GM12875 (cell line): ENCODE data around the gene SWI5.

Experiments
- H3K4me3 ChIP-seq: one replicate; pipeline ENCODE4 v1.5.1; 2011; ENCODE audit warnings: low read depth, low read length, control low read depth
- TF ChIP-seq, protein P1 (sequence below): IDR thresholded peaks from 2 replicates; pipeline ENCODE4 v1.5.1; 2011; ENCODE audit warnings: low read depth, mild to moderate bottlenecking, control low read depth, inconsistent platforms, low read length, moderate library complexity, borderline replicate concordance; ENCODE audit not compliant: insufficient read depth

SWI5 gene

GRCh38 chr9:128258326-128258725, 17.8 kb upstream of the SWI5 start:
- TF ChIP-seq, protein P1, sequence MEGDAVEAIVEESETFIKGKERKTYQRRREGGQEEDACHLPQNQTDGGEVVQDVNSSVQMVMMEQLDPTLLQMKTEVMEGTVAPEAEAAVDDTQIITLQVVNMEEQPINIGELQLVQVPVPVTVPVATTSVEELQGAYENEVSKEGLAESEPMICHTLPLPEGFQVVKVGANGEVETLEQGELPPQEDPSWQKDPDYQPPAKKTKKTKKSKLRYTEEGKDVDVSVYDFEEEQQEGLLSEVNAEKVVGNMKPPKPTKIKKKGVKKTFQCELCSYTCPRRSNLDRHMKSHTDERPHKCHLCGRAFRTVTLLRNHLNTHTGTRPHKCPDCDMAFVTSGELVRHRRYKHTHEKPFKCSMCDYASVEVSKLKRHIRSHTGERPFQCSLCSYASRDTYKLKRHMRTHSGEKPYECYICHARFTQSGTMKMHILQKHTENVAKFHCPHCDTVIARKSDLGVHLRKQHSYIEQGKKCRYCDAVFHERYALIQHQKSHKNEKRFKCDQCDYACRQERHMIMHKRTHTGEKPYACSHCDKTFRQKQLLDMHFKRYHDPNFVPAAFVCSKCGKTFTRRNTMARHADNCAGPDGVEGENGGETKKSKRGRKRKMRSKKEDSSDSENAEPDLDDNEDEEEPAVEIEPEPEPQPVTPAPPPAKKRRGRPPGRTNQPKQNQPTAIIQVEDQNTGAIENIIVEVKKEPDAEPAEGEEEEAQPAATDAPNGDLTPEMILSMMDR = no peak

DNA sequence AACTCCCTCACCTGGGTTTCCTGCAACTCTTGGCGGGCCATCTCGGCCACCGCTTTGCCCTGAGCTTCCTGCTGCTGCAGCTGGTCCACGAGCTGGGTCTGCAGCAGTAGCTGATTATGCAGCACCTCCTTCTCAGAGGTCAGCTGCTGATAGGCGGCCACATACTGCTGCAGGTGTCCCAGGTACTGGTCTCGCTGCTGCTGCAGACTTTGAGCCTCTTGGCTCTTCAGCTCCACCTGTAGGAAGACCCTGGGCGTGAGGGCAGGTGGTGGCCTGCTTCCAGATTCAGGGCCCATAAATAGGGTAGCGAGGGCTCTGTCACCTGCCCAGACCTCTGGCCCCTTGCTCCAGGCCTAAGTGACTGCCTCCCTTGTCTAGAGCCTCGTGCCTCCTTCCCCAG, 16.9 kb upstream of the SWI5 start:
- TF ChIP-seq, protein P1 = 0 out of 2 replicates have a peak, but pooled peaks have one; percentile 7
- H3K4me3 ChIP-seq = no peak overlapping the region

More at GRCh38 chr9:128258326-128258725, 17.8 kb upstream of the SWI5 start:
- H3K4me3 ChIP-seq = no peak overlapping the region

DNA sequence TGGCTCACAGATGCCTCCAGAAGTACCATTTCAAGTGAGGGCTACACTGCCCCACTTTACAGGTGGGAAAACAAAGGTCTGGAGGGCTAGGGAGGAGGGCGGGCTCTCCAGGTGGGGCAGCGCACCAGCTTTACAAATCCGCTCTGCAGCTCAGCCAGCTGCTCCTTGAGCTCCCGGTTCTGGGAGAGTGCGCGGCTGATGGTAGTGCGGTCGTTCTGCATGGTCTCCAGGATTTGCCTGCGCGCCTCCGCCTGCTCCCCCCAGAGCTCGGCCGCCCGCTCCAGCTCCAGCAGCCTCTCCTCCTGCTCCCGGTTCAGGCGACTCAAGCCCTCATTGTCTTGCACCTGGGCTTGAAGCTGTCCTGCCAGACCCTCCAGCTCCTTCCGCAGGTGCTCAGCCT, 15.7 kb upstream of the SWI5 start:
- no peak overlapping the region for H3K4me3 ChIP-seq
- TF ChIP-seq, protein P1 = no peak

DNA sequence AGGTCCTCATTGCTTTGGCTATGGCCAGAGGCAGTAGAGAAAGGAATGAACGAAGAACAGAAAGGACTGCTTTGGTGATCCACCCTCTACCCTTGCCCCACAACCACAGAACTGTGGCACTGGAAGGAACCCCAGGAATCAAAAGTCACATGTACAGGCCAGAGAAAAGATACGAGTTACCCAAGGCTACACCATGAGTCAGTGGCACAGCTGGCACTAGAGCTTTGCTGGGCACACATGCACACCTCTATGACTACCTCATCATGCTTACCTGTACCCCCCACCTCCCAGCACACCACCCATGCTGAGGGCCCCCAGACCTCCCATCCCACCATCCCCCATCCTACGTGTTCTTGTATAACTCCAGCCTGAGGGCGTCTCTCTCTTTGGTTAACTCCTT, 13.4 kb upstream of the SWI5 start:
- TF ChIP-seq, protein P1 = no peak
- no peak overlapping the region for H3K4me3 ChIP-seq

GRCh38 chr9:128265348-128265847, 10.7 kb upstream of the SWI5 start:
- TF ChIP-seq, protein P1 = no peak

DNA sequence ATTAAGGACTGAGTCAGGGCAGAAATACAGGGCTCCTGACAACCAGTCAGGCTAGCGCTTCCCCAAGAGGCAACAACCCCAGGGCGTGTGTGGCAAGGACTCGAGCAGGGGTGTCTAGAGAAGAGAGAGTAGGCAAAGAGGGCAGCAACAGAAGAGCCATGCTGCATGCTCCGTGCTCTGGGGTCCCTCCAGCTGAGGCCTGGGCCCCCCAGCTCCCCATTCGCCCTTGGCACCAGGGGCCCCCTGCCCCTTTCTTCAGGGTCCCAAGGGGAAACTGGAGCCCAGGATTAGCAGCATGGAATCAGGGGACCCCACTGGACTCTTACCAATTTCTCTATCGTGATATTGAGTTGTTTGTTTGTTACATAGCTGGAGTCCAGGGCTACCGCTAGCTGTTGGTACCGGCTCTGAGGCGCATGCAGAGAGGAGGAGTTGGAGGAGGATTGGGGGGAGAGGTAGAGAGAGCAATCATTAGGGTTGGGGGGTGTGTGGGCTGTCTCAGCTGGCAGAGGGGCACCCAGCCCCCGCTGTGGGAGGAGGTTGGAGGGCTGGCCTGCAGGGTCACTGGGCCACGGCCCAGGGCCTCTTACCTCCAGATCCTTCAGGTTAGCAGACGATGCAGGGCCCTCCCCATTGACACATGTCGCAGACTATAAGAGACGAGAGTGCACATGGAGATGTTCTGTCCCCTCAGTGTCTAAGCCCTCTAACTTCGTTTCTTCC, 9.0 kb upstream of the SWI5 start:
- no peak overlapping the region for H3K4me3 ChIP-seq
- TF ChIP-seq, protein P1 = no peak

More at GRCh38 chr9:128265348-128265847, 10.7 kb upstream of the SWI5 start:
- H3K4me3 ChIP-seq = no peak overlapping the region

DNA sequence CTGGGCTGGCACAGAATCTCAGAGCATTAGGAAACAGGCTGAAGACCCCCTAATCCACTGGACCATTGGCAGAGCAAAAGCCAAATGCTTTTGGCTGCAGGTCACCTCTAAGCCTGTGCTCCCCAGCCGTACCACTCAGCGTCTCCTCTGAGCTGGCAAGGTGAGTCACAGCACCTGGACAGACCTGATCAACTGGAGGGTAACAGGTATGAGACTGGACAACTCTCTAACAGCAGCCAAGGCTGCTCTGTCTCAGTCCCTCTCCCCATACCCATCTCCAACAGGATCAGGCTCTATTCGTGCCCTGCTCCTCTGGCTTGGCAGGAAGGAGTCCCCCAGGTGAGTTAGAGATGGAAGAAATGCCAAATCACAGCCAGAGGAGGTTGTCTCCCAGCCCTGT, 5.0 kb upstream of the SWI5 start:
- H3K4me3 ChIP-seq = no peak overlapping the region
- TF ChIP-seq, protein P1 = no peak
